GM19372 (cell line): ENCODE measurements around the gene C2CD4D.

Source experiments
- ATAC-seq: cut with Tn5 transposase; IDR thresholded peaks from one replicate; pipeline ENCODE4 v1.9.1; 2021; ENCODE audit warnings: mild to moderate bottlenecking, low read depth, moderate library complexity; ENCODE audit not compliant: unreplicated experiment

The C2CD4D gene

GRCh38 chr1:151835596-151835995 is 4.0 kb downstream of the C2CD4D start:
- no peak for ATAC-seq

- no peak for ATAC-seq
Measured at GRCh38 chr1:151834239-151834638, 5.4 kb downstream of the C2CD4D start.

GRCh38 chr1:151833172-151833900 is 6.3 kb downstream of the C2CD4D start:
- no peak for ATAC-seq

- no peak for ATAC-seq
Measured at GRCh38 chr1:151832318-151832980, 7.2 kb downstream of the C2CD4D start.

- ATAC-seq, result no peak
Measured at GRCh38 chr1:151831605-151832004, 8.0 kb downstream of the C2CD4D start, which contains the start of gene RORC. Gene RORC (minus strand): TSS chr1:151831802. CDS start chr1:151831764, 38 bp downstream.

- no peak for ATAC-seq
Measured at GRCh38 chr1:151831256-151831591, 8.4 kb downstream of the C2CD4D start.

- ATAC-seq, result no peak
Measured at GRCh38 chr1:151830055-151830454, 9.6 kb downstream of the C2CD4D start.

GRCh38 chr1:151829352-151830046 is 10.1 kb downstream of the C2CD4D start:
- ATAC-seq, result no peak

GRCh38 chr1:151828921-151829320 is 10.7 kb downstream of the C2CD4D start:
- no peak for ATAC-seq

GRCh38 chr1:151827853-151828252 is 11.8 kb downstream of the C2CD4D start:
- ATAC-seq, result no peak

- ATAC-seq, result no peak
Measured at GRCh38 chr1:151825751-151826660, 13.6 kb downstream of the C2CD4D start.

- no peak for ATAC-seq
Measured at GRCh38 chr1:151825204-151825603, 14.4 kb downstream of the C2CD4D start.

- ATAC-seq, result no peak
Measured at GRCh38 chr1:151823175-151823574, 16.4 kb downstream of the C2CD4D start.

GRCh38 chr1:151822404-151822803 is 17.2 kb downstream of the C2CD4D start:
- ATAC-seq, result no peak

- ATAC-seq, result no peak
Measured at GRCh38 chr1:151820940-151821339, 18.7 kb downstream of the C2CD4D start.

- ATAC-seq, result no peak
Measured at GRCh38 chr1:151819976-151820623, 19.5 kb downstream of the C2CD4D start.

- no peak for ATAC-seq
Measured at GRCh38 chr1:151819227-151819835, 20.3 kb downstream of the C2CD4D start.

- ATAC-seq, result no peak
Measured at GRCh38 chr1:151817353-151817730, 22.3 kb downstream of the C2CD4D start.

GRCh38 chr1:151816548-151817352 is 22.9 kb downstream of the C2CD4D start:
- ATAC-seq, result no peak
